Testis (tissue), 3 donors: ENCODE measurements around the gene JPH2. TPM values are rescaled to one million over a fixed set of nuclear protein-coding genes. Genes with fewer than 3 reads are reported as not detected.

Experiments used
- DNase-seq: peaks from one replicate; pipeline ENCODE4 v3.0.0-alpha.2; 2019
- H3K27ac ChIP-seq, 2 donors: fragments of 200-600 bp; sonication (generic); one replicate each; pipeline ENCODE4 v1.5.1; 2019
- H3K27me3 ChIP-seq: fragments of 200-600 bp; sonication (generic); one replicate; pipeline ENCODE4 v1.5.1; 2019
- H3K36me3 ChIP-seq: fragments of 200-600 bp; sonication (generic); one replicate; pipeline ENCODE4 v1.5.1; 2017; ENCODE audit warnings: low read depth; ENCODE audit errors: missing control alignments
- H3K4me1 ChIP-seq: fragments of 200-600 bp; sonication (generic); one replicate; pipeline ENCODE4 v1.5.1; 2019
- H3K4me3 ChIP-seq, 2 donors: fragments of 200-600 bp; sonication (generic); one replicate each; pipeline ENCODE4 v1.5.1; 2017 to 2019
- H3K9me3 ChIP-seq: fragments of 200-600 bp; sonication (generic); one replicate; pipeline ENCODE4 v1.5.1; 2017
- CTCF ChIP-seq, 3 experiments: fragments of 450-650 bp in 2 of 3; fragments of 200-600 bp in 1 of 3; sonication (generic) in 1 of 3; IDR thresholded peaks; one replicate each; pipeline ENCODE4 v1.5.1; 2016 to 2019; ENCODE audit warnings: antibody characterized with exemption in 3 of 3, mild to moderate bottlenecking in 2 of 3, moderate library complexity in 1 of 3
- POLR2A ChIP-seq: fragments of 450-650 bp; IDR thresholded peaks from one replicate; pipeline ENCODE4 v1.6.1; 2017; ENCODE audit warnings: antibody characterized with exemption, mild to moderate bottlenecking, moderate library complexity
- WGBS, 2 donors: methylation state at CpG; one replicate each; pipeline ENCODE4 v1.1.5; 2018; 5-methylcytosine and 5-hydroxymethylcytosine counted together
- intact Hi-C: fragments of 100-400 bp; cut with DNase I; formaldehyde crosslinking; loops from one replicate; pipeline ENCODE4 v1.15.1; 2023; ENCODE audit warnings: low total_unique reads
- polyA plus RNA-seq: library from polyadenylated mRNA; stranded (reverse); fragments of 350-450 nt; fragmentation: Illumina TruSeq; extraction: RNeasy Lipid Tissue Mini Kit (QIAGEN cat#74804); gene quantifications from one replicate; pipeline ENCODE4 v1.2.3, GENCODE V29; 2014; ENCODE audit warnings: low read depth, low replicate concordance; ENCODE audit not compliant: insufficient read depth
- total RNA-seq, 2 donors: library from RNA; depleted of rRNA; stranded (reverse); fragments of >200 nt; gene quantifications; one replicate each; pipeline ENCODE4 v1.2.3, GENCODE V29; 2016

The JPH2 gene
- total and polyA plus RNA-seq, 3 donors from 2014 or later: 1.9 to 3.7 (median 3.2) TPM

- intact Hi-C loops: no loop called here
- no peak for DNase-seq
- H3K27me3 ChIP-seq: no peaks in the 10 kb centered on the region
- WGBS, 2 donors: 70 to 85% methylated on average over 5 to 9 of the region's 9 CpGs
- no peak overlapping the region for H3K4me3 ChIP-seq
- H3K36me3 ChIP-seq: no peaks in the 10 kb centered on the region
- H3K27ac ChIP-seq: no peak overlapping the region
- TF ChIP-seq POLR2A (no peak), CTCF (IDR thresholded peaks at IDR 0.05) (no peak)
- H3K9me3 ChIP-seq: no peaks in the 10 kb centered on the region
- no peaks in the 10 kb centered on the region for H3K4me1 ChIP-seq
Measured at GRCh38 chr20:44110816-44111568, 76.0 kb downstream of the JPH2 start.

- TF ChIP-seq CTCF (IDR thresholded peaks at IDR 0.05) (no peak), POLR2A (no peak)
- Histone ChIP-seq H3K4me1 (no peaks in the 10 kb centered on the region), H3K4me3 (no peak overlapping the region), H3K27ac (no peak overlapping the region), H3K36me3 (no peaks in the 10 kb centered on the region), H3K9me3 (no peaks in the 10 kb centered on the region), H3K27me3 (no peaks in the 10 kb centered on the region)
- DNase-seq: peak; percentile 25
- WGBS, 2 donors: 44 to 58% methylated on average over 5 of the region's 5 CpGs
- intact Hi-C loops: no loop called here
Measured at GRCh38 chr20:44109951-44110361, 77.0 kb downstream of the JPH2 start.

- no peak overlapping the region for H3K27ac ChIP-seq
- no peaks in the 10 kb centered on the region for H3K27me3 ChIP-seq
- H3K36me3 ChIP-seq: no peaks in the 10 kb centered on the region
- WGBS, 2 donors: 50 to 52% methylated on average over 5 of the region's 5 CpGs
- DNase-seq: no peak
- TF ChIP-seq POLR2A: no peak
- TF ChIP-seq CTCF (IDR thresholded peaks at IDR 0.05): no peak
- no peaks in the 10 kb centered on the region for H3K9me3 ChIP-seq
- H3K4me3 ChIP-seq: no peak overlapping the region
- H3K4me1 ChIP-seq: no peaks in the 10 kb centered on the region
- intact Hi-C loops: no loop called here
Measured at GRCh38 chr20:44106615-44107014, 80.4 kb downstream of the JPH2 start.

GRCh38 chr20:44104798-44105517 is 82.0 kb downstream of the JPH2 start:
- intact Hi-C loops: no loop called here
- Histone ChIP-seq H3K4me1 (no peaks in the 10 kb centered on the region), H3K36me3 (no peaks in the 10 kb centered on the region), H3K27me3 (no peaks in the 10 kb centered on the region), H3K4me3 (no peak overlapping the region), H3K9me3 (no peaks in the 10 kb centered on the region), H3K27ac (no peak overlapping the region)
- TF ChIP-seq CTCF (IDR thresholded peaks at IDR 0.05): no peak
- TF ChIP-seq POLR2A: no peak
- WGBS, 2 donors: 47 to 60% methylated on average over 7 of the region's 7 CpGs
- DNase-seq: no peak
